Mononuclear cell (primary cell): ENCODE measurements around the gene TIMM10. TPM values are rescaled to one million over a fixed set of nuclear protein-coding genes. Genes with fewer than 3 reads are reported as not detected.
A peak's percentile ranks its signal among the peaks of the same experiment; 100 is the strongest.

Experiments
- H3K27me3 ChIP-seq: 2 replicates; pipeline ENCODE4 v1.6.0; 2011; ENCODE audit warnings: low read length, control low read depth; ENCODE audit not compliant: insufficient read depth
- H3K4me1 ChIP-seq: 2 replicates; pipeline ENCODE4 v1.5.1; 2011; ENCODE audit warnings: mild to moderate bottlenecking, low read length, control low read depth; ENCODE audit not compliant: insufficient read depth
- H3K4me3 ChIP-seq: 2 replicates; pipeline ENCODE4 v1.5.1; 2011; ENCODE audit warnings: mild to moderate bottlenecking, low read length, moderate library complexity
- H3K9me3 ChIP-seq: 2 replicates; pipeline ENCODE4 v1.5.1; 2011; ENCODE audit warnings: low read depth, mild to moderate bottlenecking, control low read depth, low read length
- total RNA-seq: library from RNA; depleted of rRNA; stranded (reverse); fragments of >200 nt; gene quantifications from one replicate; pipeline ENCODE4 v1.2.3, GENCODE V29; 2012

Gene TIMM10
- total RNA-seq: 4.8 TPM

- Histone ChIP-seq H3K27me3 (no peaks in the 10 kb centered on the region), H3K4me1 (peaks cover 22% of the 10 kb centered on the region), H3K4me3 (peak within 1 kb of the TSS; percentile 67), H3K9me3 (no peaks in the 10 kb centered on the region)
Observed at GRCh38 chr11:57530596-57531507, at the start of gene TIMM10. TSS of gene TIMM10 (minus strand) at chr11:57530754. CDS start at chr11:57530189, 565 bp downstream.

- Histone ChIP-seq H3K4me3 (no peak overlapping the region), H3K4me1 (peaks cover 18% of the 10 kb centered on the region), H3K27me3 (no peaks in the 10 kb centered on the region), H3K9me3 (no peaks in the 10 kb centered on the region)
Observed at GRCh38 chr11:57574061-57574460, 43.5 kb upstream of the TIMM10 start.

GRCh38 chr11:57571606-57572005 is 41.1 kb upstream of the TIMM10 start:
- H3K4me1 ChIP-seq: peaks cover 29% of the 10 kb centered on the region
- H3K4me3 ChIP-seq: no peak overlapping the region
- H3K27me3 ChIP-seq: no peaks in the 10 kb centered on the region
- no peaks in the 10 kb centered on the region for H3K9me3 ChIP-seq

GRCh38 chr11:57568330-57568766 is 37.8 kb upstream of the TIMM10 start:
- peaks cover 47% of the 10 kb centered on the region for H3K4me1 ChIP-seq
- H3K9me3 ChIP-seq: no peaks in the 10 kb centered on the region
- H3K27me3 ChIP-seq: no peaks in the 10 kb centered on the region
- H3K4me3 ChIP-seq: peak overlapping the region; percentile 98

- H3K9me3 ChIP-seq: no peaks in the 10 kb centered on the region
- H3K4me3 ChIP-seq: peak within 1 kb of the TSS; percentile 98
- H3K4me1 ChIP-seq: peaks cover 47% of the 10 kb centered on the region
- no peaks in the 10 kb centered on the region for H3K27me3 ChIP-seq
Observed at GRCh38 chr11:57567515-57568329, 37.2 kb upstream of the TIMM10 start, which contains the start of gene UBE2L6. TSS of gene UBE2L6 (minus strand) at chr11:57567672. CDS start at chr11:57567611, 61 bp downstream.

- Histone ChIP-seq H3K4me3 (peak overlapping the region; percentile 98), H3K9me3 (no peaks in the 10 kb centered on the region), H3K4me1 (peaks cover 51% of the 10 kb centered on the region), H3K27me3 (no peaks in the 10 kb centered on the region)
Observed at GRCh38 chr11:57566905-57567514, 36.5 kb upstream of the TIMM10 start.

- Histone ChIP-seq H3K4me1 (peaks cover 46% of the 10 kb centered on the region), H3K4me3 (peak overlapping the region; percentile 98), H3K27me3 (no peaks in the 10 kb centered on the region), H3K9me3 (no peaks in the 10 kb centered on the region)
Observed at GRCh38 chr11:57566005-57566904, 35.7 kb upstream of the TIMM10 start.

GRCh38 chr11:57562596-57562995 is 32.0 kb upstream of the TIMM10 start:
- Histone ChIP-seq H3K27me3 (no peaks in the 10 kb centered on the region), H3K9me3 (no peaks in the 10 kb centered on the region), H3K4me1 (peaks cover 30% of the 10 kb centered on the region), H3K4me3 (no peak overlapping the region)

- H3K4me1 ChIP-seq: peaks cover 13% of the 10 kb centered on the region
- no peak overlapping the region for H3K4me3 ChIP-seq
- H3K9me3 ChIP-seq: no peaks in the 10 kb centered on the region
- H3K27me3 ChIP-seq: no peaks in the 10 kb centered on the region
Observed at GRCh38 chr11:57560146-57560545, 29.6 kb upstream of the TIMM10 start.

- Histone ChIP-seq H3K27me3 (no peaks in the 10 kb centered on the region), H3K4me3 (no peak overlapping the region), H3K4me1 (no peaks in the 10 kb centered on the region), H3K9me3 (no peaks in the 10 kb centered on the region)
Observed at GRCh38 chr11:57556041-57556440, 25.5 kb upstream of the TIMM10 start.

GRCh38 chr11:57555393-57555792 is 24.8 kb upstream of the TIMM10 start:
- no peak overlapping the region for H3K4me3 ChIP-seq
- H3K27me3 ChIP-seq: no peaks in the 10 kb centered on the region
- no peaks in the 10 kb centered on the region for H3K4me1 ChIP-seq
- no peaks in the 10 kb centered on the region for H3K9me3 ChIP-seq

- Histone ChIP-seq H3K4me1 (peaks cover 7% of the 10 kb centered on the region), H3K27me3 (no peaks in the 10 kb centered on the region), H3K4me3 (no peak overlapping the region), H3K9me3 (no peaks in the 10 kb centered on the region)
Observed at GRCh38 chr11:57552479-57552878, 21.9 kb upstream of the TIMM10 start.

GRCh38 chr11:57551941-57552340 is 21.4 kb upstream of the TIMM10 start:
- Histone ChIP-seq H3K4me1 (peaks cover 13% of the 10 kb centered on the region), H3K9me3 (no peaks in the 10 kb centered on the region), H3K27me3 (no peaks in the 10 kb centered on the region), H3K4me3 (no peak overlapping the region)

- no peaks in the 10 kb centered on the region for H3K9me3 ChIP-seq
- no peak overlapping the region for H3K4me3 ChIP-seq
- H3K4me1 ChIP-seq: peaks cover 13% of the 10 kb centered on the region
Observed at GRCh38 chr11:57549983-57550382, 19.4 kb upstream of the TIMM10 start.

More at GRCh38 chr11:57549983-57550382, 19.4 kb upstream of the TIMM10 start:
- no peaks in the 10 kb centered on the region for H3K27me3 ChIP-seq
